HL-60 (cell line): Measurements from ENCODE around the gene PPIL1.

Experiments
- CTCF ChIP-seq: IDR thresholded peaks from one replicate; pipeline ENCODE4 v1.5.1; 2011; ENCODE audit warnings: low read length, control low read depth, inconsistent platforms; ENCODE audit not compliant: insufficient read depth
- GABPA ChIP-seq: IDR thresholded peaks from 2 replicates; pipeline ENCODE4 v1.6.1; 2012; ENCODE audit warnings: low read depth
- POLR2AphosphoS5 ChIP-seq: IDR thresholded peaks from 2 replicates; pipeline ENCODE4 v1.6.1; 2012; ENCODE audit warnings: low read depth
- REST ChIP-seq: IDR thresholded peaks from 2 replicates; pipeline ENCODE4 v1.6.1; 2012; ENCODE audit warnings: low read depth; ENCODE audit not compliant: insufficient replicate concordance
- SPI1 ChIP-seq: IDR thresholded peaks from 2 replicates; pipeline ENCODE4 v1.6.1; 2012; ENCODE audit warnings: low read depth, mild to moderate bottlenecking, borderline replicate concordance

GRCh38 chr6:36837022-36837339, 37.6 kb downstream of the PPIL1 start:
- TF ChIP-seq SPI1 (no peak), CTCF (no peak), POLR2AphosphoS5 (no peak), REST (no peak), GABPA (no peak)
